GM12873 (cell line): ENCODE data around the gene NUP37.

Experiments
- CTCF ChIP-seq: IDR thresholded peaks from 2 replicates; pipeline ENCODE4 v1.5.1; 2012; ENCODE audit warnings: low read depth, mild to moderate bottlenecking, moderate library complexity, low read length, control low read depth; ENCODE audit not compliant: insufficient read depth; ENCODE audit errors: missing control alignments

The NUP37 gene

GRCh38 chr12:102116392-102116791, 3.5 kb downstream of the NUP37 start:
- no peak for TF ChIP-seq CTCF

GRCh38 chr12:102114212-102114611, 5.7 kb downstream of the NUP37 start:
- no peak for TF ChIP-seq CTCF

GRCh38 chr12:102110782-102111181, 9.1 kb downstream of the NUP37 start:
- no peak for TF ChIP-seq CTCF

GRCh38 chr12:102107970-102108369, 11.9 kb downstream of the NUP37 start:
- TF ChIP-seq CTCF, result no peak

GRCh38 chr12:102106905-102107304, 13.0 kb downstream of the NUP37 start:
- TF ChIP-seq CTCF, result no peak

- no peak for TF ChIP-seq CTCF
Measured at GRCh38 chr12:102096855-102097254, 23.1 kb downstream of the NUP37 start.

- TF ChIP-seq CTCF, result peak; percentile 53
Measured at GRCh38 chr12:102095677-102096263, 24.1 kb downstream of the NUP37 start.
